GM12872 (cell line): ENCODE results near the gene RND1.

ENCODE experiments used
- CTCF ChIP-seq: IDR thresholded peaks from 3 replicates; pipeline ENCODE4 v1.5.1; 2011; ENCODE audit warnings: low read depth, mild to moderate bottlenecking, low read length, moderate library complexity; ENCODE audit not compliant: insufficient read depth

Gene RND1

GRCh38 chr12:48865281-48866051, at the start of gene RND1:
Gene RND1, minus strand, starts transcription at chr12:48865870. Its CDS starts 103 bp downstream, at chr12:48865767.
- 0 out of 3 replicates have a peak, but pooled peaks have one; percentile 8 for TF ChIP-seq CTCF

GRCh38 chr12:48910196-48910595, 44.5 kb upstream of the RND1 start:
- TF ChIP-seq CTCF: no peak

- no peak for TF ChIP-seq CTCF
Observed at GRCh38 chr12:48907245-48907644, 41.6 kb upstream of the RND1 start.

GRCh38 chr12:48903982-48904411, 38.3 kb upstream of the RND1 start:
- TF ChIP-seq CTCF: peak; percentile 71

- 0 out of 3 replicates have a peak, but pooled peaks have one; percentile 8 for TF ChIP-seq CTCF
Observed at GRCh38 chr12:48903363-48903981, 37.8 kb upstream of the RND1 start.

GRCh38 chr12:48901278-48901677, 35.6 kb upstream of the RND1 start:
- no peak for TF ChIP-seq CTCF

GRCh38 chr12:48899651-48900050, 34.0 kb upstream of the RND1 start:
- no peak for TF ChIP-seq CTCF
